ENCODE measurements around the gene FNDC3B.

FNDC3B gene

DNA sequence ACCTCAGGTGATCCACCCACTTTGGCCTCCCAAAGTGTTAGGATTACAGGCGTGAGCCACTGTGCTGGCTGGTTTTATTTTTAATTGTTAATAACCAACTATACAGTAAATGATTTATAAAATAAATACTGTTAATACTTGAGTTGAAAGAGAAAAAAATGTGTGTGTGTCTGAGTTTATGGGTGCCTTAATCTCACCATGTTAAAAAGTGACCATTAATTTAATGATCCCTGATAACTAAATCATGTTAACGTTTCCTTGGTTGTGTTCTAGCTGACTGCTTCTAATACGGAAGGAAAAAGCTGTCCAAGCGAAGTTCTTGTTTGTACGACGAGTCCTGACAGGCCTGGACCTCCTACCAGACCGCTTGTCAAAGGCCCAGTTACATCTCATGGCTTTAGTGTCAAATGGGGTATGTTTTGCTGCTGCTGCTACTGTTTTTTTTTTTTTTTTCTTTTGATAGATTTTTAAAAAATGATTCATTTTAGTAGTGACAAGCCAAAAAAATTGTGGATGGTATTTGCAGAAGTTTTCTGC, 295.4 kb downstream of the FNDC3B start:
- TF ChIP-seq CTCF (IDR thresholded peaks at IDR 0.05; ENCODE audit: insufficient read depth, missing control alignments) = no peak
- DNase-seq (ENCODE audit: insufficient read length, low spot score) (no peak), FAIRE-seq (no peak)

DNA sequence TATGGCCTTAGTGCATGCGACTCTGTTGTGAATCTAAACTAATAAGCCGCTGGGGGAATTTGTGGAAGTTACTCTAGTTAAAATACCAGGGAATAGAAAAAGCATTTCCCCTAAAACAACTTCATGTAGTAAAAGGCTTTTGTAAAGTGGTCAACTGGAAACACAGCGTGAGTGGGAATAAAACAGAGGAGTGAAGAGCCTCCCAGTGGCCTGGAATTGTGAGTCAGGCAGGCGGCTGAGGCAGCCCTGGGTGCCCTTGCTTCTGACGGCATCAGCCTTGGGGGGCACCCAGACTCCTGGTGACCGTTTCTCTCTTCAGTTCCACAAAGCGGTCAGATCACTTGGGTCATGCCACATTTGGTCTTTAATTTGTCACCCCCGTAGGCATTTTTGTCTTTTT, 300.5 kb downstream of the FNDC3B start:
- DNase-seq (ENCODE audit: insufficient read length, low spot score) = no peak
- FAIRE-seq = no peak
- TF ChIP-seq CTCF (IDR thresholded peaks at IDR 0.05; ENCODE audit: insufficient read depth, missing control alignments) = no peak

- TF ChIP-seq CTCF (IDR thresholded peaks at IDR 0.05; ENCODE audit: insufficient read depth, missing control alignments) = no peak
- no peak for FAIRE-seq
- no peak for DNase-seq (ENCODE audit: insufficient read length, low spot score)
These were observed 301.2 kb downstream of the FNDC3B start for GRCh38 chr3:172340583-172340982.

GRCh38 chr3:172341482-172342059, 302.2 kb downstream of the FNDC3B start:
- peak; percentile 16 for FAIRE-seq
- TF ChIP-seq CTCF (IDR thresholded peaks at IDR 0.05; ENCODE audit: insufficient read depth, missing control alignments) = peak; percentile 72

DNA sequence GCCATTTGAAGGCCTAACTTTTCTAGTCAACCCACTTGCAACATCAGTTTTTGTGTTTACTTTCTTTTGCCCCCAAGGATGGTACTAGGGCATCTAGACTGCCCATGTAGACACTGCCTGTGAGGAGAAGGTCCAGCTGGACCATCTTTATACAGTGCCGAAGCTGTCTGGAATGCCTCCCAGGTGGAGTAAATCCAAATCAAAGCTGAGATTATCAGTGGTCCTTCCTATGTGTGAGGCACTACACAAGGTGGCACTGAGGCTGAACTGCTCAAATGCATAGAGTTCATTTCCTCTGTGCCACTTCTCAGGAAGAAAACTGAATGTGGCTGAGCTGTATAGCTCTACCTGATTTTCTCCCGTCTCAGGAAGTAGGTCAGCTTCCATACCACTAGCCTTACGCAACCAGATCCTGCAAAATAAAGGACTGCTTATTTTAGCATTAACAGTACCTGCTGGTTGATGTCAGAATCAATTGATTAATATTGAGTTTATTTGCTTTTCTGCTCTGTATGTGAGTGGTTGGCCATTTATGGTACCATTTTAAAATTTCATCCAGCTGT, 302.8 kb downstream of the FNDC3B start:
- no peak for FAIRE-seq
- no peak for TF ChIP-seq CTCF (IDR thresholded peaks at IDR 0.05; ENCODE audit: insufficient read depth, missing control alignments)
- no peak for DNase-seq (ENCODE audit: insufficient read length, low spot score)

More at GRCh38 chr3:172341482-172342059, 302.2 kb downstream of the FNDC3B start:
- no peak for DNase-seq (ENCODE audit: insufficient read length, low spot score)

DNA sequence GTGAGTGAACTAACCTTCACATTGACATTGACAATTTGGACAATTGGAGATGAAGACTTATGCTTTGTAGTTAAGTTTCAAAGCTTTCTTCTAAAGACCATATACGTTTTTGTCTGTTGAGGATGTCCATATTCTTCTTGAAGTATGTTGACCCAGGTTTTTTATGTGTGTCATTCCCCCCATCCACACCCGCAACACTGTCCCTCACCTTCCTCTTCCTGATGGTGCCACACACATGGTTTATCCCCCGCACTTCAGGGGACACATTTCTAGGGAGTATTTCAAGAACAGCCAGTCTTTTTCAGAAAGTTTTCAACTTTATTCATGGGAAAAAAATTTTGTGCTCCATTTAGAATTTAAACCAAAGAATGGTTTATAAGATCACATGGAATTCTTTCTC, 303.7 kb downstream of the FNDC3B start:
- no peak for TF ChIP-seq CTCF (IDR thresholded peaks at IDR 0.05; ENCODE audit: insufficient read depth, missing control alignments)
- DNase-seq (ENCODE audit: insufficient read length, low spot score) = no peak
- no peak for FAIRE-seq

DNA sequence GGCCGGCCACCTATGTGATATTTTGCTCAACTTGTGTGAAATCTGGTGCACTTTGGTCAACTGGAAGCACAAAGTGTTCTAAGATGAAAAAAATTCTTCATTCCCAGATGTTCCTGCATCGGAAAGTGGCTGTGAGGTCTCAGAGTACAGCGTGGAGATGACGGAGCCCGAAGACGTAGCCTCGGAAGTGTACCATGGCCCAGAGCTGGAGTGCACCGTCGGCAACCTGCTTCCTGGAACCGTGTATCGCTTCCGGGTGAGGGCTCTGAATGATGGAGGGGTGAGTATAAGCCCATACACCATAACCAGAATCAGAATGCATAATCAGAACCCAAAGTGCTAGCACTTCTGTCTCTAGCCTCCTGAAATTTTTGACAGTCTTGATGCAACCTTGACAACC, 304.6 kb downstream of the FNDC3B start:
- TF ChIP-seq CTCF (IDR thresholded peaks at IDR 0.05; ENCODE audit: insufficient read depth, missing control alignments) = no peak
- no peak for DNase-seq (ENCODE audit: insufficient read length, low spot score)
- FAIRE-seq = no peak
